GM12878 (cell line): ENCODE results near the gene KLK8. TPM values are rescaled to one million over a fixed set of nuclear protein-coding genes. Genes with fewer than 3 reads are reported as not detected.

Experiments
- ATAC-seq: fragments of 200-7000 bp; cut with Tn5 transposase; 3 replicates; pipeline ENCODE4 v1.9.1; 2020; ENCODE audit warnings: mild to moderate bottlenecking, moderate library complexity
- BruUV-seq: library from RNA; stranded (reverse); fragments of 400-500 nt; replicated peaks from 2 replicates; lab custom pipeline; 2021; lab: Mats Ljungman, UMichigan
- CTCF ChIA-PET: fragments of 300-600 bp; sonication (Branson Sonifier 250); formaldehyde crosslinking; extraction: SDS; loops from one replicate; lab custom pipeline; 2021; ENCODE audit warnings: inconsistent platforms; lab: Yijun Ruan, JAX
- POLR2A ChIA-PET: fragments of 350-600 bp; formaldehyde crosslinking; extraction: SDS; loops from one replicate; lab custom pipeline; 2021; ENCODE audit warnings: inconsistent platforms; lab: Charles Lee
- RAD21 ChIA-PET: fragments of 300-600 bp; sonication (Branson Sonifier 250); formaldehyde crosslinking; loops from one replicate; lab custom pipeline; 2023; ENCODE audit warnings: antibody characterized with exemption; ENCODE audit not compliant: unreplicated experiment; lab: Charles Lee
- SMC1A ChIA-PET: fragments of 300-600 bp; sonication (Branson Sonifier 250); formaldehyde crosslinking; loops from one replicate; lab custom pipeline; 2023; ENCODE audit not compliant: unreplicated experiment, uncharacterized antibody; lab: Charles Lee
- DNase-seq: peaks from one replicate; pipeline ENCODE4 v3.0.0-alpha.2; 2011; ENCODE audit warnings: low read depth, low spot score
- FAIRE-seq: peaks from 3 replicates; lab custom pipeline; 2011; peaks lifted over from hg19 to GRCh38; lab: Jason Lieb, UNC
- H2AFZ ChIP-seq: 2 replicates; pipeline ENCODE4 v1.6.0; 2011; ENCODE audit warnings: low read depth, low read length, control low read depth; ENCODE audit not compliant: control insufficient read depth
- H3K27ac ChIP-seq: 2 replicates; pipeline ENCODE4 v1.5.1; 2011; ENCODE audit warnings: control low read depth; ENCODE audit not compliant: control insufficient read depth, insufficient read depth
- H3K27me3 ChIP-seq, 2 experiments: replicated peaks in 1 of 2; 2 replicates each; pipeline versions ENCODE4 v1.6.0 to v1.6.1; 2011; ENCODE audit warnings: low read length in 1 of 2; ENCODE audit not compliant: control insufficient read depth in 2 of 2, insufficient read depth in 2 of 2
- H3K36me3 ChIP-seq, 2 experiments: 2 replicates each; pipeline ENCODE4 v1.5.1; 2011; ENCODE audit warnings: low read length in 1 of 2; ENCODE audit not compliant: control insufficient read depth in 2 of 2, insufficient read depth in 2 of 2
- H3K4me1 ChIP-seq: 2 replicates; pipeline ENCODE4 v1.6.1; 2011; ENCODE audit warnings: mild to moderate bottlenecking, low read length, moderate library complexity, mixed read lengths; ENCODE audit not compliant: control insufficient read depth, insufficient read depth
- H3K4me2 ChIP-seq: 2 replicates; pipeline ENCODE4 v1.6.0; 2011; ENCODE audit warnings: control low read depth; ENCODE audit not compliant: control insufficient read depth, insufficient read depth
- H3K4me3 ChIP-seq: fragments of 200-600 bp; sonication (generic); 2 replicates; pipeline ENCODE4 v1.5.1; 2016
- H3K79me2 ChIP-seq: 2 replicates; pipeline ENCODE4 v1.6.0; 2011; ENCODE audit warnings: low read length; ENCODE audit not compliant: control insufficient read depth, insufficient read depth
- H3K9ac ChIP-seq: 2 replicates; pipeline ENCODE4 v1.8.0; 2011; ENCODE audit warnings: low read length, control low read depth, mixed read lengths; ENCODE audit not compliant: control insufficient read depth, insufficient read depth
- H3K9me3 ChIP-seq: replicated peaks from 3 replicates; pipeline ENCODE4 v1.5.1; 2011; ENCODE audit warnings: mild to moderate bottlenecking, low read length; ENCODE audit not compliant: control insufficient read depth, insufficient read depth
- H4K20me1 ChIP-seq: 2 replicates; pipeline ENCODE4 v1.6.0; 2011; ENCODE audit not compliant: control insufficient read depth, insufficient read depth
- BCL11A ChIP-seq: IDR thresholded peaks from 2 replicates; pipeline ENCODE4 v1.6.1; 2011; ENCODE audit warnings: low read depth, low read length
- CREB1 ChIP-seq: IDR thresholded peaks from 2 replicates; pipeline ENCODE4 v1.6.1; 2012; ENCODE audit warnings: low read depth, mild to moderate bottlenecking, inconsistent platforms
- HCFC1 ChIP-seq: fragments of 150-350 bp; IDR thresholded peaks from 2 replicates; pipeline ENCODE4 v1.6.1; 2014; ENCODE audit warnings: low read length
- JUND ChIP-seq: IDR thresholded peaks from 2 replicates; pipeline ENCODE4 v1.6.1; 2012; ENCODE audit warnings: low read depth, mild to moderate bottlenecking, low read length, improper control_type of control experiment, moderate library complexity
- MEF2A ChIP-seq: IDR thresholded peaks from 2 replicates; pipeline ENCODE4 v1.6.1; 2011; ENCODE audit warnings: low read depth, mild to moderate bottlenecking, low read length, moderate library complexity; ENCODE audit not compliant: insufficient read depth
- NFXL1 ChIP-seq: fragments of 450-650 bp; IDR thresholded peaks from 2 replicates; pipeline ENCODE4 v1.6.1; 2017; ENCODE audit warnings: antibody characterized with exemption, mild to moderate bottlenecking, borderline replicate concordance
- NFYB ChIP-seq: IDR thresholded peaks from 2 replicates; pipeline ENCODE4 v1.6.1; 2011; ENCODE audit warnings: low read depth, mild to moderate bottlenecking, low read length, improper control_type of control experiment, moderate library complexity; ENCODE audit not compliant: insufficient read depth
- POU2F2 ChIP-seq: IDR thresholded peaks from 3 replicates; pipeline ENCODE4 v1.6.1; 2011; ENCODE audit warnings: low read depth, mild to moderate bottlenecking, low read length, borderline replicate concordance
- STAT1 ChIP-seq: fragments of 450-650 bp; conservative IDR thresholded peaks from 2 replicates; pipeline ENCODE4 v1.6.1; 2014; ENCODE audit warnings: antibody characterized with exemption, mild to moderate bottlenecking
- STAT3 ChIP-seq: IDR thresholded peaks from 2 replicates; pipeline ENCODE4 v1.6.1; 2011; ENCODE audit warnings: low read depth, low read length, improper control_type of control experiment
- ZBED1 ChIP-seq: IDR thresholded peaks from 2 replicates; pipeline ENCODE4 v1.6.1; 2016; ENCODE audit warnings: borderline replicate concordance
- WGBS: methylation state at CpG from one replicate; pipeline ENCODE4 v1.1.6; 2016; ENCODE audit warnings: low lambda C conversion rate; ENCODE audit not compliant: insufficient replicate concordance, insufficient coverage; ENCODE audit errors: missing lambda C conversion rate; 5-methylcytosine and 5-hydroxymethylcytosine counted together
- in situ Hi-C: fragments of 300-500 bp; cut with MboI; formaldehyde crosslinking; loops from 9 replicates; pipeline ENCODE4 v1.14.3; 2018; ENCODE audit warnings: mixed read lengths
- intact Hi-C: fragments of 100-400 bp; cut with micrococcal nuclease; formaldehyde crosslinking; loops from one replicate; pipeline ENCODE4 v1.14.2; 2022; ENCODE audit not compliant: unreplicated experiment
- polyA plus RNA-seq, 11 experiments: library from polyadenylated mRNA; depleted of rRNA in 4 of 11; unstranded in 6 of 11; stranded (reverse) in 5 of 11; fragments of >200 nt; fragmentation: Nextera tagmentation in 4 of 11; fragmentation: Illumina TruSeq in 1 of 11; extraction: Ambion mirVana in 4 of 11; extraction: Trizol in 1 of 11; gene quantifications; 1 replicate in 1 of 11; 2 replicates in 10 of 11; pipeline versions ENCODE4 v1.2.1 to v1.2.3, GENCODE V29; 2011 to 2016; ENCODE audit warnings: inconsistent platforms in 2 of 11, missing spikeins in 2 of 11, low read depth in 1 of 11
- total RNA-seq, 4 experiments: library from RNA; depleted of rRNA in 3 of 4; stranded (reverse); fragments of >200 nt in 3 of 4; fragmentation: Illumina TruSeq in 1 of 4; extraction: Trizol in 1 of 4; gene quantifications; 2 replicates each; pipeline versions ENCODE4 v1.2.1 to v1.2.3, GENCODE V29; 2013 to 2021
- TF ChIP-seq, protein P1 (sequence below): IDR thresholded peaks from 2 replicates; pipeline ENCODE4 v1.6.1; 2012; ENCODE audit warnings: low read depth, low read length, improper control_type of control experiment
- TF ChIP-seq, protein P2 (sequence below): IDR thresholded peaks from 2 replicates; pipeline ENCODE4 v1.6.1; 2011; ENCODE audit warnings: borderline replicate concordance, low read depth, mild to moderate bottlenecking, moderate library complexity, mixed read lengths, low read length; ENCODE audit not compliant: insufficient read depth; ENCODE audit errors: extremely low read length
- TF ChIP-seq, protein P3 (sequence below), 3 experiments: IDR thresholded peaks in 2 of 3; conservative IDR thresholded peaks in 1 of 3; 2 replicates each; pipeline ENCODE4 v1.5.1; 2011; ENCODE audit warnings: low read depth in 3 of 3, low read length in 3 of 3, mild to moderate bottlenecking in 3 of 3, control low read depth in 2 of 3, moderate library complexity in 2 of 3, inconsistent platforms in 1 of 3, mixed read lengths in 1 of 3; ENCODE audit not compliant: control insufficient read depth in 2 of 3, insufficient read depth in 1 of 3; ENCODE audit errors: extremely low read depth in 1 of 3
- TF ChIP-seq, protein P4 (sequence below): IDR thresholded peaks from 2 replicates; pipeline ENCODE4 v1.6.1; 2012; ENCODE audit warnings: improper control_type of control experiment, low read depth, low read length; ENCODE audit not compliant: insufficient replicate concordance

The KLK8 gene
- total and polyA plus RNA-seq, 10 of the 15 experiments (the other 5 are each of a cell fraction or from before 2014, with no cell fraction given): not detected

DNA sequence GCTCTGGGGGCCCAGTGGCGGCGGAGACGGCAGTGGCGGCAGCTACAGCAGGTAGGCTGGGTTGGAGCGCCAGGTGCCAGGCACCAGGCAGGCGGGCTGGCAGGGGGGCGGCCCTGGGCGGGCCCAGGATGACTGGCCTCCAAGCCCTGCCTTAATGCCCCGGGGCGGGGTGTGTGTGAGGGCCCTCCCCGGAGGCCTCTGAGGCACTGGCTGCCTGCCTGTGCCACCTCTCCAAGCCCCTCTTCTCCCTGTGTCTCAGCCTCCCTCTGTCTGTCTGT lies 25.1 kb upstream of the KLK8 start, which contains the start of gene KLK11:
Gene KLK11, minus strand, starts transcription at position 63 of the 278 bp plus-strand sequence. CDS start 985 bp downstream, outside the sequence.
- Histone ChIP-seq H3K79me2 (no peaks in the 10 kb centered on the region), H3K4me3 (no peak within 1 kb of the TSS), H2AFZ (no peak within 1 kb of the TSS), H3K9ac (no peak within 1 kb of the TSS), H3K4me2 (no peak within 1 kb of the TSS), H4K20me1 (no peaks in the 10 kb centered on the region), H3K27ac (no peak within 1 kb of the TSS), H3K36me3 (no peaks in the 10 kb centered on the region), H3K27me3 (no peaks in the 10 kb centered on the region; a peak in 1 of 4 replicates), H3K9me3 (no peaks in the 10 kb centered on the region), H3K4me1 (no peaks in the 10 kb centered on the region)
- POLR2A ChIA-PET: no interaction called here
- WGBS: 35% methylated on average over 7 of the region's 11 CpGs
- ATAC-seq (no peak), FAIRE-seq (no peak), DNase-seq (no peak)
- intact Hi-C loops: no loop called here
- SMC1A ChIA-PET: no interaction called here
- CTCF ChIA-PET: no interaction called here
- in situ Hi-C loops: no loop called here
- no TSS peak for BruUV-seq
- RAD21 ChIA-PET: no interaction called here
- TF ChIP-seq NFYB (no peak), ZBED1 (no peak), NFXL1 (no peak), MEF2A (no peak), STAT3 (no peak), CREB1 (no peak), JUND (no peak), POU2F2 (no peak), HCFC1 (no peak), STAT1 (no peak), BCL11A (no peak)
- TF ChIP-seq, protein P1, sequence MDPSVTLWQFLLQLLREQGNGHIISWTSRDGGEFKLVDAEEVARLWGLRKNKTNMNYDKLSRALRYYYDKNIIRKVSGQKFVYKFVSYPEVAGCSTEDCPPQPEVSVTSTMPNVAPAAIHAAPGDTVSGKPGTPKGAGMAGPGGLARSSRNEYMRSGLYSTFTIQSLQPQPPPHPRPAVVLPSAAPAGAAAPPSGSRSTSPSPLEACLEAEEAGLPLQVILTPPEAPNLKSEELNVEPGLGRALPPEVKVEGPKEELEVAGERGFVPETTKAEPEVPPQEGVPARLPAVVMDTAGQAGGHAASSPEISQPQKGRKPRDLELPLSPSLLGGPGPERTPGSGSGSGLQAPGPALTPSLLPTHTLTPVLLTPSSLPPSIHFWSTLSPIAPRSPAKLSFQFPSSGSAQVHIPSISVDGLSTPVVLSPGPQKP: no peak
- TF ChIP-seq, protein P2, sequence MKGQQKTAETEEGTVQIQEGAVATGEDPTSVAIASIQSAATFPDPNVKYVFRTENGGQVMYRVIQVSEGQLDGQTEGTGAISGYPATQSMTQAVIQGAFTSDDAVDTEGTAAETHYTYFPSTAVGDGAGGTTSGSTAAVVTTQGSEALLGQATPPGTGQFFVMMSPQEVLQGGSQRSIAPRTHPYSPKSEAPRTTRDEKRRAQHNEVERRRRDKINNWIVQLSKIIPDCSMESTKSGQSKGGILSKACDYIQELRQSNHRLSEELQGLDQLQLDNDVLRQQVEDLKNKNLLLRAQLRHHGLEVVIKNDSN: no peak
- TF ChIP-seq, protein P3, sequence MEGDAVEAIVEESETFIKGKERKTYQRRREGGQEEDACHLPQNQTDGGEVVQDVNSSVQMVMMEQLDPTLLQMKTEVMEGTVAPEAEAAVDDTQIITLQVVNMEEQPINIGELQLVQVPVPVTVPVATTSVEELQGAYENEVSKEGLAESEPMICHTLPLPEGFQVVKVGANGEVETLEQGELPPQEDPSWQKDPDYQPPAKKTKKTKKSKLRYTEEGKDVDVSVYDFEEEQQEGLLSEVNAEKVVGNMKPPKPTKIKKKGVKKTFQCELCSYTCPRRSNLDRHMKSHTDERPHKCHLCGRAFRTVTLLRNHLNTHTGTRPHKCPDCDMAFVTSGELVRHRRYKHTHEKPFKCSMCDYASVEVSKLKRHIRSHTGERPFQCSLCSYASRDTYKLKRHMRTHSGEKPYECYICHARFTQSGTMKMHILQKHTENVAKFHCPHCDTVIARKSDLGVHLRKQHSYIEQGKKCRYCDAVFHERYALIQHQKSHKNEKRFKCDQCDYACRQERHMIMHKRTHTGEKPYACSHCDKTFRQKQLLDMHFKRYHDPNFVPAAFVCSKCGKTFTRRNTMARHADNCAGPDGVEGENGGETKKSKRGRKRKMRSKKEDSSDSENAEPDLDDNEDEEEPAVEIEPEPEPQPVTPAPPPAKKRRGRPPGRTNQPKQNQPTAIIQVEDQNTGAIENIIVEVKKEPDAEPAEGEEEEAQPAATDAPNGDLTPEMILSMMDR (IDR thresholded peaks at IDR 0.05 in 2 of 3, conservative IDR thresholded peaks at IDR 0.05 in 1 of 3; ENCODE audit: control insufficient read depth in 2 of 3, extremely low read depth in 1 of 3, insufficient read depth in 1 of 3, low read depth in 3 of 3, low read length in 3 of 3): no peak
- TF ChIP-seq, protein P4, sequence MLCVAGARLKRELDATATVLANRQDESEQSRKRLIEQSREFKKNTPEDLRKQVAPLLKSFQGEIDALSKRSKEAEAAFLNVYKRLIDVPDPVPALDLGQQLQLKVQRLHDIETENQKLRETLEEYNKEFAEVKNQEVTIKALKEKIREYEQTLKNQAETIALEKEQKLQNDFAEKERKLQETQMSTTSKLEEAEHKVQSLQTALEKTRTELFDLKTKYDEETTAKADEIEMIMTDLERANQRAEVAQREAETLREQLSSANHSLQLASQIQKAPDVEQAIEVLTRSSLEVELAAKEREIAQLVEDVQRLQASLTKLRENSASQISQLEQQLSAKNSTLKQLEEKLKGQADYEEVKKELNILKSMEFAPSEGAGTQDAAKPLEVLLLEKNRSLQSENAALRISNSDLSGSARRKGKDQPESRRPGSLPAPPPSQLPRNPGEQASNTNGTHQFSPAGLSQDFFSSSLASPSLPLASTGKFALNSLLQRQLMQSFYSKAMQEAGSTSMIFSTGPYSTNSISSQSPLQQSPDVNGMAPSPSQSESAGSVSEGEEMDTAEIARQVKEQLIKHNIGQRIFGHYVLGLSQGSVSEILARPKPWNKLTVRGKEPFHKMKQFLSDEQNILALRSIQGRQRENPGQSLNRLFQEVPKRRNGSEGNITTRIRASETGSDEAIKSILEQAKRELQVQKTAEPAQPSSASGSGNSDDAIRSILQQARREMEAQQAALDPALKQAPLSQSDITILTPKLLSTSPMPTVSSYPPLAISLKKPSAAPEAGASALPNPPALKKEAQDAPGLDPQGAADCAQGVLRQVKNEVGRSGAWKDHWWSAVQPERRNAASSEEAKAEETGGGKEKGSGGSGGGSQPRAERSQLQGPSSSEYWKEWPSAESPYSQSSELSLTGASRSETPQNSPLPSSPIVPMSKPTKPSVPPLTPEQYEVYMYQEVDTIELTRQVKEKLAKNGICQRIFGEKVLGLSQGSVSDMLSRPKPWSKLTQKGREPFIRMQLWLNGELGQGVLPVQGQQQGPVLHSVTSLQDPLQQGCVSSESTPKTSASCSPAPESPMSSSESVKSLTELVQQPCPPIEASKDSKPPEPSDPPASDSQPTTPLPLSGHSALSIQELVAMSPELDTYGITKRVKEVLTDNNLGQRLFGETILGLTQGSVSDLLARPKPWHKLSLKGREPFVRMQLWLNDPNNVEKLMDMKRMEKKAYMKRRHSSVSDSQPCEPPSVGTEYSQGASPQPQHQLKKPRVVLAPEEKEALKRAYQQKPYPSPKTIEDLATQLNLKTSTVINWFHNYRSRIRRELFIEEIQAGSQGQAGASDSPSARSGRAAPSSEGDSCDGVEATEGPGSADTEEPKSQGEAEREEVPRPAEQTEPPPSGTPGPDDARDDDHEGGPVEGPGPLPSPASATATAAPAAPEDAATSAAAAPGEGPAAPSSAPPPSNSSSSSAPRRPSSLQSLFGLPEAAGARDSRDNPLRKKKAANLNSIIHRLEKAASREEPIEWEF: no peak
